HCT116 (cell line): ENCODE results near the gene MAPKAP1. TPM values are rescaled to one million over a fixed set of nuclear protein-coding genes. Genes with fewer than 3 reads are reported as not detected.

Experiments used
- ATAC-seq: fragments of 200-7000 bp; cut with Tn5 transposase; 2 replicates; pipeline ENCODE4 v1.9.1; 2020; ENCODE audit warnings: mild to moderate bottlenecking, moderate library complexity
- BruUV-seq: library from RNA; stranded (reverse); fragments of 400-500 nt; replicated peaks from 2 replicates; lab custom pipeline; 2021; lab: Mats Ljungman, UMichigan
- CTCF ChIA-PET: fragments of 300-600 bp; sonication (Branson Sonifier 250); formaldehyde crosslinking; loops from one replicate; lab custom pipeline; 2021; ENCODE audit warnings: antibody characterized with exemption; lab: Charles Lee
- POLR2A ChIA-PET: fragments of 300-600, 350-600 bp; sonication (Branson Sonifier 250); formaldehyde crosslinking; loops from one replicate; lab custom pipeline; 2021; ENCODE audit warnings: antibody characterized with exemption; lab: Charles Lee
- RAD21 ChIA-PET, 2 experiments: fragments of 300-600 bp; sonication (Branson Sonifier 250); formaldehyde crosslinking; loops; one replicate each; lab custom pipeline; 2023; ENCODE audit warnings: low total read pairs in 2 of 2; ENCODE audit not compliant: uncharacterized antibody in 2 of 2, unreplicated experiment in 2 of 2, low non-redundant PET in 1 of 2; lab: Charles Lee
- DNase-seq: peaks from one replicate; pipeline ENCODE4 v3.0.0-alpha.2; 2010; ENCODE audit warnings: low read depth, low spot score
- H2AFZ ChIP-seq: fragments of 200-600 bp; shearing (Covaris generic), sonication (generic); 2 replicates; pipeline ENCODE4 v1.6.1; 2017; ENCODE audit warnings: low read depth, mixed run types, mixed read lengths, antibody characterized with exemption, low read length; ENCODE audit not compliant: poor library complexity, severe bottlenecking
- H3K27ac ChIP-seq: 2 replicates; pipeline ENCODE4 v1.5.1; 2012; ENCODE audit warnings: low read depth, low read length
- H3K27me3 ChIP-seq: fragments of 200-600 bp; sonication (generic); 2 replicates; pipeline ENCODE4 v1.6.1; 2016; ENCODE audit warnings: mixed run types, low read length, mixed read lengths; ENCODE audit not compliant: insufficient read depth
- H3K36me3 ChIP-seq, 2 experiments: fragments of 200-500 bp in 1 of 2; fragments of 200-600 bp in 1 of 2; sonication (Bioruptor generic) in 1 of 2; sonication (generic) in 1 of 2; 2 replicates each; pipeline versions ENCODE4 v1.5.1 to v1.6.1; 2014 to 2016; ENCODE audit warnings: low read length in 2 of 2, inconsistent platforms in 1 of 2, mixed read lengths in 1 of 2, mixed run types in 1 of 2; ENCODE audit not compliant: insufficient read depth in 2 of 2, control insufficient read depth in 1 of 2
- H3K4me1 ChIP-seq, 2 experiments: fragments of 200-600 bp in 1 of 2; sonication (generic) in 1 of 2; 2 replicates each; pipeline versions ENCODE4 v1.5.1 to v1.6.1; 2012 to 2017; ENCODE audit warnings: low read length in 2 of 2, inconsistent platforms in 1 of 2, mild to moderate bottlenecking in 1 of 2, mixed read lengths in 1 of 2, mixed run types in 1 of 2, moderate library complexity in 1 of 2; ENCODE audit not compliant: insufficient read depth in 2 of 2, control insufficient read depth in 1 of 2
- H3K4me2 ChIP-seq: fragments of 200-600 bp; sonication (generic); 2 replicates; pipeline ENCODE4 v1.6.1; 2017; ENCODE audit warnings: mixed run types, low read length, mixed read lengths
- H3K4me3 ChIP-seq, 2 experiments: fragments of 200-600 bp in 1 of 2; sonication (generic) in 1 of 2; replicated peaks in 1 of 2; 2 replicates each; pipeline ENCODE4 v1.5.1; 2011 to 2016; ENCODE audit warnings: low read length in 2 of 2, control low read depth in 1 of 2, low read depth in 1 of 2, mild to moderate bottlenecking in 1 of 2, mixed read lengths in 1 of 2, mixed run types in 1 of 2
- H3K79me2 ChIP-seq: fragments of 200-600 bp; sonication (generic); 2 replicates; pipeline ENCODE4 v1.6.1; 2017; ENCODE audit warnings: mild to moderate bottlenecking, mixed run types, low read length, moderate library complexity, mixed read lengths; ENCODE audit not compliant: insufficient read depth
- H3K9ac ChIP-seq: fragments of 200-600 bp; sonication (generic); 2 replicates; pipeline ENCODE4 v1.6.1; 2016; ENCODE audit warnings: low read length, mixed read lengths
- H3K9me2 ChIP-seq: fragments of 200-600 bp; sonication (generic), shearing (Covaris generic); 2 replicates; pipeline ENCODE4 v1.6.1; 2017; ENCODE audit warnings: mixed run types, mild to moderate bottlenecking, moderate library complexity; ENCODE audit not compliant: insufficient read depth
- H3K9me3 ChIP-seq, 2 experiments: fragments of 200-500 bp in 1 of 2; fragments of 200-600 bp in 1 of 2; sonication (Bioruptor generic) in 1 of 2; sonication (generic) in 1 of 2; 2 replicates each; pipeline ENCODE4 v1.6.1; 2014 to 2017; ENCODE audit warnings: low read length in 2 of 2, mixed read lengths in 2 of 2, inconsistent platforms in 1 of 2, low read depth in 1 of 2, mild to moderate bottlenecking in 1 of 2, mixed run types in 1 of 2, moderate library complexity in 1 of 2; ENCODE audit not compliant: control insufficient read depth in 1 of 2, insufficient read depth in 1 of 2
- H4K20me1 ChIP-seq: fragments of 200-600 bp; sonication (generic), shearing (Covaris generic); 2 replicates; pipeline ENCODE4 v1.6.1; 2017; ENCODE audit warnings: mixed run types, mild to moderate bottlenecking, moderate library complexity; ENCODE audit not compliant: insufficient read depth
- ATF3 ChIP-seq: IDR thresholded peaks from 2 replicates; pipeline ENCODE4 v1.6.1; 2012
- CBX3 ChIP-seq: IDR thresholded peaks from 2 replicates; pipeline ENCODE4 v1.6.1; 2012; ENCODE audit warnings: low read depth
- CEBPB ChIP-seq: IDR thresholded peaks from 2 replicates; pipeline ENCODE4 v1.6.1; 2012; ENCODE audit warnings: low read depth
- CTCF ChIP-seq, 3 experiments: fragments of 200-600 bp in 1 of 3; sonication (generic) in 1 of 3; IDR thresholded peaks in 2 of 3; conservative IDR thresholded peaks in 1 of 3; 2 replicates each; pipeline ENCODE4 v1.5.1; 2012 to 2017; ENCODE audit warnings: low read depth in 2 of 3, low read length in 2 of 3, antibody characterized with exemption in 1 of 3, borderline replicate concordance in 1 of 3, control low read depth in 1 of 3, mild to moderate bottlenecking in 1 of 3, mixed read lengths in 1 of 3, mixed run types in 1 of 3, moderate library complexity in 1 of 3; ENCODE audit not compliant: insufficient read depth in 1 of 3
- EGR1 ChIP-seq: IDR thresholded peaks from 2 replicates; pipeline ENCODE4 v1.6.1; 2012; ENCODE audit warnings: low read depth
- ELF1 ChIP-seq: IDR thresholded peaks from 2 replicates; pipeline ENCODE4 v1.6.1; 2012; ENCODE audit warnings: low read depth, borderline replicate concordance
- EZH2 ChIP-seq: fragments of 200-600 bp; sonication (generic); IDR thresholded peaks from 2 replicates; pipeline ENCODE4 v1.6.1; 2017; ENCODE audit warnings: antibody characterized with exemption, mixed run types
- EZH2phosphoT487 ChIP-seq: fragments of 200-600 bp; IDR thresholded peaks from 2 replicates; pipeline ENCODE4 v1.6.1; 2018; ENCODE audit warnings: antibody characterized with exemption, borderline replicate concordance
- FOSL1 ChIP-seq: IDR thresholded peaks from 2 replicates; pipeline ENCODE4 v1.6.1; 2012; ENCODE audit warnings: low read depth
- MAX ChIP-seq: IDR thresholded peaks from 2 replicates; pipeline ENCODE4 v1.6.1; 2012
- REST ChIP-seq: IDR thresholded peaks from 2 replicates; pipeline ENCODE4 v1.6.1; 2012; ENCODE audit warnings: low read depth
- SIN3A ChIP-seq: IDR thresholded peaks from 2 replicates; pipeline ENCODE4 v1.6.1; 2012; ENCODE audit warnings: low read depth
- SP1 ChIP-seq: IDR thresholded peaks from 2 replicates; pipeline ENCODE4 v1.6.1; 2012; ENCODE audit warnings: low read depth
- SRF ChIP-seq: IDR thresholded peaks from 2 replicates; pipeline ENCODE4 v1.6.1; 2012; ENCODE audit warnings: low read depth
- TCF7L2 ChIP-seq: IDR thresholded peaks from 2 replicates; pipeline ENCODE4 v1.7.0; 2011; ENCODE audit warnings: borderline replicate concordance, inconsistent platforms; ENCODE audit not compliant: insufficient read depth, insufficient read length; ENCODE audit errors: extremely low read depth
- YY1 ChIP-seq: IDR thresholded peaks from 2 replicates; pipeline ENCODE4 v1.6.1; 2011; ENCODE audit warnings: low read length, low read depth, moderate library complexity, mild to moderate bottlenecking; ENCODE audit not compliant: insufficient replicate concordance; ENCODE audit errors: extremely low read depth
- ZBTB33 ChIP-seq: IDR thresholded peaks from 2 replicates; pipeline ENCODE4 v1.6.1; 2011; ENCODE audit warnings: mild to moderate bottlenecking, low read length, moderate library complexity; ENCODE audit not compliant: insufficient replicate concordance; ENCODE audit errors: extremely low read depth
- ZNF274 ChIP-seq: fragments of 200-500 bp; sonication (Bioruptor generic); IDR thresholded peaks from 2 replicates; pipeline ENCODE4 v1.6.1; 2014; ENCODE audit warnings: mild to moderate bottlenecking, low read depth, low read length, inconsistent platforms
- intact Hi-C: fragments of 100-400 bp; cut with micrococcal nuclease; formaldehyde crosslinking; loops from 2 replicates; pipeline ENCODE4 v1.10.0; 2022
- total RNA-seq: library from RNA; stranded (reverse); gene quantifications from one replicate; pipeline ENCODE4 v1.2.1, GENCODE V29; 2021; ENCODE audit not compliant: unreplicated experiment

Gene MAPKAP1
- total RNA-seq, 1 experiment from 2014 or later, result 72.5 TPM

GRCh38 chr9:125587819-125588460 is 119.1 kb downstream of the MAPKAP1 start:
- Histone ChIP-seq H3K9me3 (no peaks in the 10 kb centered on the region), H3K9me2 (no peaks in the 10 kb centered on the region), H4K20me1 (no peaks in the 10 kb centered on the region), H3K4me2 (no peak overlapping the region), H2AFZ (no peak overlapping the region), H3K9ac (no peak overlapping the region), H3K36me3 (no peaks in the 10 kb centered on the region), H3K27me3 (no peaks in the 10 kb centered on the region), H3K79me2 (peaks cover 36% of the 10 kb centered on the region), H3K4me1 (0 out of 4 replicates have a peak, but pooled peaks cover 0 to 3% of the 10 kb centered on the region in 2 experiments), H3K4me3 (no peak overlapping the region), H3K27ac (no peak overlapping the region)
- ChIA-PET POLR2A (no interaction called here), CTCF (interaction anchor here (1.5 kb wide), 1 partner anchor 30 kb away, joined by 4 read pairs; no protein-coding TSS in a partner anchor), RAD21 (no interaction called here)
- ATAC-seq (no peak), DNase-seq (no peak)
- intact Hi-C loops, result no loop called here
- no TSS peak for BruUV-seq
- TF ChIP-seq CTCF (IDR thresholded peaks at IDR 0.05 in 2 of 3, conservative IDR thresholded peaks at IDR 0.05 in 1 of 3; ENCODE audit: borderline replicate concordance in 1 of 3, insufficient read depth in 1 of 3, low read depth in 2 of 3, low read length in 2 of 3), result no peak
- no peak for TF ChIP-seq TCF7L2
- no peak for TF ChIP-seq MAX
- TF ChIP-seq CBX3, result no peak
- no peak for TF ChIP-seq ATF3
- no peak for TF ChIP-seq EGR1
- TF ChIP-seq FOSL1, result no peak
- TF ChIP-seq YY1, result no peak
- TF ChIP-seq ZBTB33, result no peak
- no peak for TF ChIP-seq SP1
- TF ChIP-seq SRF, result no peak
- TF ChIP-seq ZNF274, result no peak
- TF ChIP-seq EZH2phosphoT487, result no peak
- no peak for TF ChIP-seq CEBPB
- TF ChIP-seq ELF1, result no peak
- TF ChIP-seq REST, result no peak
- no peak for TF ChIP-seq SIN3A
- no peak for TF ChIP-seq EZH2
